ENCODE measurements around the gene BCAP29. TPM values are rescaled to one million over a fixed set of nuclear protein-coding genes. Genes with fewer than 3 reads are reported as not detected.
A peak's percentile ranks its signal among the peaks of the same experiment; 100 is the strongest.

Gene BCAP29
- total RNA-seq, 1 experiment from 2014 or later: 35.3 TPM

DNA sequence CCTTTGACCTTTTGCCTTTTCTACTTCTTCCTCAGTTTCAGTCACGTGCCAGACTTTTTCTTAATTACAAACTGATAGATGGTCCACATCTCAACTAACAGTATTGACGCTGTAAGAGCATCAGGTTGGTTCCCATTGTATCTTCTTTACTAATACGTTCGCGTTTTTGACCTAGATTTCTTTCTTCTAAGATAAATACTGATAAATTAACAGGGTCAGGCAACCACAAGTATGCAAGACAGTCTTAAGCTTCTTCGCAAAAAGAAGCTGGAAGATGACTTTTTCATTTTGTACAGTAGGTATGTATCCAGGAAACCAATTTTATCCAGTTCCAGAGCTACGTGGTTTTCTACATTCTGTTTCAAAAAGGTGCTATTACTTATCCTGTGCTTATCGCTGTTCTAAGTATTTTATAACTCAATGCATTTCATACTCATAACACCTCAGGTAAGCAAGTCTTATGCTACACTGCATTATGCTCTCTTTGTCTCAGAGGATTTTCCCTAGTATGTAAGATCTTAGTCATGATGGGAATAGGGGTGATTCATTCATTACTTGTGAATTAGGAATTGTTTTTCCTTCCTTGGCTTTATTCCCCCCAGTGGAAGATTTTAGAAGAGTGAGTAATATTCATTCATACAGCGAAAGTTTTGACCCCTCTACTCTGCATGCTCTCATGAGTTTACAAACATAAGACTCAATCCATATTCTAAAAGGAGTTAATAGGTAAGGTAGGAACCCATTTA lies 15.3 kb upstream of the BCAP29 start:
- TSS peak; percentile 57 for BruUV-seq (replicated peaks)
- CTCF ChIA-PET: interaction anchor here (0.6 to 1.8 kb wide), 4 partner anchors 97 to 1022 kb away, joined by 3 to 5 read pairs (median 4); no protein-coding TSS in a partner anchor
- H3K27me3 ChIP-seq (replicated peaks; ENCODE audit: control insufficient read depth, insufficient read depth, low read length): no peaks in the 10 kb centered on the region
- Mint-ChIP-seq H3K27me3 (ENCODE audit: insufficient read depth, unreplicated experiment) (no peaks in the 10 kb centered on the region), H3K4me1 (ENCODE audit: low read depth, unreplicated experiment) (peaks cover 41% of the 10 kb centered on the region), H3K27ac (ENCODE audit: unreplicated experiment) (peak overlapping the region; percentile 95), H3K4me3 (ENCODE audit: unreplicated experiment) (peak overlapping the region; percentile 94), H3K9me3 (ENCODE audit: unreplicated experiment) (no peaks in the 10 kb centered on the region), H3K36me3 (ENCODE audit: insufficient read depth, unreplicated experiment) (peaks cover 7% of the 10 kb centered on the region)
- intact Hi-C loops (cut with micrococcal nuclease; ENCODE audit: unreplicated experiment): loop anchor here (1.0 to 5.0 kb wide), 3 partner anchors 16 to 161 kb away; partner anchors contain the start of gene BCAP29
- DNase-seq: no peak
- no peaks in the 10 kb centered on the region for H3K9me3 ChIP-seq
- TF ChIP-seq, protein P1, sequence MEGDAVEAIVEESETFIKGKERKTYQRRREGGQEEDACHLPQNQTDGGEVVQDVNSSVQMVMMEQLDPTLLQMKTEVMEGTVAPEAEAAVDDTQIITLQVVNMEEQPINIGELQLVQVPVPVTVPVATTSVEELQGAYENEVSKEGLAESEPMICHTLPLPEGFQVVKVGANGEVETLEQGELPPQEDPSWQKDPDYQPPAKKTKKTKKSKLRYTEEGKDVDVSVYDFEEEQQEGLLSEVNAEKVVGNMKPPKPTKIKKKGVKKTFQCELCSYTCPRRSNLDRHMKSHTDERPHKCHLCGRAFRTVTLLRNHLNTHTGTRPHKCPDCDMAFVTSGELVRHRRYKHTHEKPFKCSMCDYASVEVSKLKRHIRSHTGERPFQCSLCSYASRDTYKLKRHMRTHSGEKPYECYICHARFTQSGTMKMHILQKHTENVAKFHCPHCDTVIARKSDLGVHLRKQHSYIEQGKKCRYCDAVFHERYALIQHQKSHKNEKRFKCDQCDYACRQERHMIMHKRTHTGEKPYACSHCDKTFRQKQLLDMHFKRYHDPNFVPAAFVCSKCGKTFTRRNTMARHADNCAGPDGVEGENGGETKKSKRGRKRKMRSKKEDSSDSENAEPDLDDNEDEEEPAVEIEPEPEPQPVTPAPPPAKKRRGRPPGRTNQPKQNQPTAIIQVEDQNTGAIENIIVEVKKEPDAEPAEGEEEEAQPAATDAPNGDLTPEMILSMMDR (IDR thresholded peaks at IDR 0.05; ENCODE audit: insufficient read depth in 1 of 2, low read depth in 1 of 2, low read length in 1 of 2, severe bottlenecking in 1 of 2, unreplicated experiment in 1 of 2): no peak
- peak overlapping the region; percentile 85 for H3K4me3 ChIP-seq (ENCODE audit: low read depth, low read length)
- H3K36me3 ChIP-seq (ENCODE audit: control insufficient read depth, insufficient read depth, low read length): no peaks in the 10 kb centered on the region; the same call in 1 of the 2 replicates
- POLR2A ChIA-PET: interaction anchor here (0.5 to 1.9 kb wide), 5 partner anchors 15 to 61 kb away, joined by 3 to 14 read pairs (median 3); partner anchors contain the start of gene BCAP29
- peaks cover 7% of the 10 kb centered on the region for H3K4me1 ChIP-seq

DNA sequence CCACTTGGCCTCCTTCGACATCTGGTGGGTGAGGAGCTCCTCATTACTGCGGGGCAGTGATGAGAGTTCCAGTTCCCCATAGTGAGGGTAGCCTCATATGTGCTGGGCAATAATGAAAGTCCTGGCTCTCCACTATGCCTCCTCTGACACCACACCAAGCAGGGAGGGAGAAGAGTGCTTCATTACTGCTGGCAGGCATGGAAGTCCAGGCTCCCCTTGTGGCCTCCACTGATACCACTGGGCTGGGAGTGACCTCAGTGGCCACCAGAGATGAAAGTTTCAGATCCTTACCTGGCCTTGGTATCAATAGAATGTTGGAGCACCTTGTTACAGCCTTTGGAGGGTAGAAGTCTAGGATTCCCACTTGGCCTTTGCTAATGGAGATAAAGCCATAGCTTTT lies 9.7 kb upstream of the BCAP29 start:
- BruUV-seq (replicated peaks): no TSS peak
- CTCF ChIA-PET: no interaction called here
- H3K4me1 ChIP-seq: no peaks in the 10 kb centered on the region
- TF ChIP-seq, protein P1 (IDR thresholded peaks at IDR 0.05; ENCODE audit: insufficient read depth in 1 of 2, low read depth in 1 of 2, low read length in 1 of 2, severe bottlenecking in 1 of 2, unreplicated experiment in 1 of 2): no peak
- Mint-ChIP-seq H3K9me3 (ENCODE audit: unreplicated experiment) (no peaks in the 10 kb centered on the region), H3K27ac (ENCODE audit: unreplicated experiment) (no peak overlapping the region), H3K4me1 (ENCODE audit: low read depth, unreplicated experiment) (peaks cover 6% of the 10 kb centered on the region), H3K27me3 (ENCODE audit: insufficient read depth, unreplicated experiment) (no peaks in the 10 kb centered on the region), H3K36me3 (ENCODE audit: insufficient read depth, unreplicated experiment) (peaks cover 11% of the 10 kb centered on the region), H3K4me3 (ENCODE audit: unreplicated experiment) (no peak overlapping the region)
- intact Hi-C loops (cut with micrococcal nuclease; ENCODE audit: unreplicated experiment): no loop called here
- no peak overlapping the region for H3K4me3 ChIP-seq (ENCODE audit: low read depth, low read length)
- peaks cover 3% of the 10 kb centered on the region; the same call in 1 of the 2 replicates for H3K36me3 ChIP-seq (ENCODE audit: control insufficient read depth, insufficient read depth, low read length)
- no peak for DNase-seq
- no peaks in the 10 kb centered on the region for H3K9me3 ChIP-seq
- POLR2A ChIA-PET: no interaction called here
- H3K27me3 ChIP-seq (replicated peaks; ENCODE audit: control insufficient read depth, insufficient read depth, low read length): no peaks in the 10 kb centered on the region

DNA sequence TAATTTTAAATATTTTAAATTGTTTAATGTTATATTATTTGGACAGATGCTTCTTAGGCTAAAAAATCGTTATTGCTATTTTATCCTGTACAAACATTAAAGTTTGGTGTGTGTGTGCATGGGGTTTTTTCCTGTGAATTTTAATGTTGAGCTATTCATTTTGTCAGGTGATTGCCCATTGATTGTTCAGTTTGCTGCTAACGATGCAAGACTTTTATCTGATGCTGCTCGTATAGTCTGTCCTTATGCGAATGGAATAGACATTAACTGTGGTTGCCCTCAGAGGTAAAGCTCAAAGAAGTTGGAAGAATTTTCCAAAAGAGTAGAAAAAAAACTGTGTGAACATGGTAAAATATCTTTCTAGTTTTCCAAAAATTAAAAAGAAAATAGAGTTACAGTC lies 6.5 kb upstream of the BCAP29 start:
- Mint-ChIP-seq H3K9me3 (ENCODE audit: unreplicated experiment) (no peaks in the 10 kb centered on the region), H3K4me1 (ENCODE audit: low read depth, unreplicated experiment) (no peaks in the 10 kb centered on the region), H3K4me3 (ENCODE audit: unreplicated experiment) (no peak overlapping the region), H3K36me3 (ENCODE audit: insufficient read depth, unreplicated experiment) (peaks cover 17% of the 10 kb centered on the region), H3K27ac (ENCODE audit: unreplicated experiment) (no peak overlapping the region), H3K27me3 (ENCODE audit: insufficient read depth, unreplicated experiment) (no peaks in the 10 kb centered on the region)
- no peak for DNase-seq
- H3K4me1 ChIP-seq: no peaks in the 10 kb centered on the region
- H3K36me3 ChIP-seq (ENCODE audit: control insufficient read depth, insufficient read depth, low read length): peaks cover 3% of the 10 kb centered on the region; the same call in 1 of the 2 replicates
- BruUV-seq (replicated peaks): no TSS peak
- TF ChIP-seq, protein P1 (IDR thresholded peaks at IDR 0.05; ENCODE audit: insufficient read depth in 1 of 2, low read depth in 1 of 2, low read length in 1 of 2, severe bottlenecking in 1 of 2, unreplicated experiment in 1 of 2): no peak
- no peaks in the 10 kb centered on the region for H3K9me3 ChIP-seq
- no peak overlapping the region for H3K4me3 ChIP-seq (ENCODE audit: low read depth, low read length)
- ChIA-PET CTCF (no interaction called here), POLR2A (no interaction called here)
- no peaks in the 10 kb centered on the region for H3K27me3 ChIP-seq (replicated peaks; ENCODE audit: control insufficient read depth, insufficient read depth, low read length)
- intact Hi-C loops (cut with micrococcal nuclease; ENCODE audit: unreplicated experiment): no loop called here
